Osteocyte (in vitro differentiated cells): Measurements from ENCODE around the gene SLC8A1. TPM values are rescaled to one million over a fixed set of nuclear protein-coding genes. Genes with fewer than 3 reads are reported as not detected.

Source experiments
- DNase-seq: peaks from one replicate; pipeline ENCODE4 v3.0.0; 2021; ENCODE audit warnings: mixed read lengths; ENCODE audit not compliant: unreplicated experiment; ENCODE audit errors: extremely low spot score
- H3K27ac Mint-ChIP-seq: one replicate; pipeline ENCODE4 v1.8.0; 2021; ENCODE audit warnings: mild to moderate bottlenecking, mixed read lengths; ENCODE audit not compliant: unreplicated experiment
- H3K27me3 Mint-ChIP-seq: one replicate; pipeline ENCODE4 v1.8.0; 2021; ENCODE audit warnings: mixed read lengths; ENCODE audit not compliant: unreplicated experiment
- H3K36me3 Mint-ChIP-seq: one replicate; pipeline ENCODE4 v1.8.0; 2021; ENCODE audit warnings: mixed read lengths; ENCODE audit not compliant: unreplicated experiment
- H3K4me1 Mint-ChIP-seq: one replicate; pipeline ENCODE4 v1.8.0; 2021; ENCODE audit warnings: mixed read lengths; ENCODE audit not compliant: unreplicated experiment
- H3K4me3 Mint-ChIP-seq: one replicate; pipeline ENCODE4 v1.8.0; 2021; ENCODE audit warnings: mild to moderate bottlenecking, moderate library complexity, mixed read lengths; ENCODE audit not compliant: unreplicated experiment
- H3K9me3 Mint-ChIP-seq: one replicate; pipeline ENCODE4 v1.8.0; 2021; ENCODE audit warnings: mixed read lengths; ENCODE audit not compliant: unreplicated experiment
- CTCF ChIP-seq: fragments of 200-600 bp; sonication (generic); IDR thresholded peaks from 2 replicates; pipeline ENCODE4 v1.5.0; 2021; ENCODE audit warnings: antibody characterized with exemption, mild to moderate bottlenecking, moderate library complexity
- total RNA-seq: library from RNA; stranded (reverse); gene quantifications from 2 replicates; pipeline ENCODE4 v1.2.1, GENCODE V29; 2021

Gene SLC8A1
- total RNA-seq, 1 donor from 2014 or later, result 17.3 TPM

GRCh38 chr2:40380721-40381120 is 71.2 kb downstream of the SLC8A1 start:
- Mint-ChIP-seq H3K36me3 (peaks cover 10% of the 10 kb centered on the region), H3K9me3 (peaks cover 15% of the 10 kb centered on the region)
- no peak for TF ChIP-seq CTCF

GRCh38 chr2:40380041-40380440 is 71.8 kb downstream of the SLC8A1 start:
- Mint-ChIP-seq H3K27me3 (no peaks in the 10 kb centered on the region), H3K9me3 (peaks cover 15% of the 10 kb centered on the region), H3K4me1 (peaks cover 4% of the 10 kb centered on the region), H3K4me3 (no peak overlapping the region), H3K27ac (no peak overlapping the region), H3K36me3 (peaks cover 10% of the 10 kb centered on the region)
- no peak for DNase-seq
- no peak for TF ChIP-seq CTCF

More at GRCh38 chr2:40380721-40381120, 71.2 kb downstream of the SLC8A1 start:
- no peak overlapping the region for H3K4me3 Mint-ChIP-seq
- peaks cover 4% of the 10 kb centered on the region for H3K4me1 Mint-ChIP-seq
- H3K27me3 Mint-ChIP-seq, result no peaks in the 10 kb centered on the region
- no peak overlapping the region for H3K27ac Mint-ChIP-seq
- no peak for DNase-seq

GRCh38 chr2:40374543-40375240 is 77.2 kb downstream of the SLC8A1 start:
- no peaks in the 10 kb centered on the region for H3K27me3 Mint-ChIP-seq
- peaks cover 3% of the 10 kb centered on the region for H3K36me3 Mint-ChIP-seq
- no peak overlapping the region for H3K4me3 Mint-ChIP-seq
- peaks cover 30% of the 10 kb centered on the region for H3K4me1 Mint-ChIP-seq
- no peak for DNase-seq
- TF ChIP-seq CTCF, result no peak
- H3K9me3 Mint-ChIP-seq, result peaks cover 5% of the 10 kb centered on the region
- no peak overlapping the region for H3K27ac Mint-ChIP-seq

- no peak for TF ChIP-seq CTCF
- H3K4me1 Mint-ChIP-seq, result peaks cover 30% of the 10 kb centered on the region
- DNase-seq, result no peak
- no peaks in the 10 kb centered on the region for H3K36me3 Mint-ChIP-seq
- H3K9me3 Mint-ChIP-seq, result no peaks in the 10 kb centered on the region
- no peak overlapping the region for H3K4me3 Mint-ChIP-seq
- peak overlapping the region; percentile 89 for H3K27ac Mint-ChIP-seq
- no peaks in the 10 kb centered on the region for H3K27me3 Mint-ChIP-seq
These were observed 78.8 kb downstream of the SLC8A1 start for GRCh38 chr2:40373111-40373510.

- DNase-seq, result no peak
- no peaks in the 10 kb centered on the region for H3K27me3 Mint-ChIP-seq
- H3K9me3 Mint-ChIP-seq, result no peaks in the 10 kb centered on the region
- H3K27ac Mint-ChIP-seq, result peak overlapping the region; percentile 89
- H3K36me3 Mint-ChIP-seq, result no peaks in the 10 kb centered on the region
- TF ChIP-seq CTCF, result no peak
- H3K4me1 Mint-ChIP-seq, result peaks cover 30% of the 10 kb centered on the region
- no peak overlapping the region for H3K4me3 Mint-ChIP-seq
These were observed 79.5 kb downstream of the SLC8A1 start for GRCh38 chr2:40372283-40372985.
